ENCODE measurements around the gene YEATS2.

DNA sequence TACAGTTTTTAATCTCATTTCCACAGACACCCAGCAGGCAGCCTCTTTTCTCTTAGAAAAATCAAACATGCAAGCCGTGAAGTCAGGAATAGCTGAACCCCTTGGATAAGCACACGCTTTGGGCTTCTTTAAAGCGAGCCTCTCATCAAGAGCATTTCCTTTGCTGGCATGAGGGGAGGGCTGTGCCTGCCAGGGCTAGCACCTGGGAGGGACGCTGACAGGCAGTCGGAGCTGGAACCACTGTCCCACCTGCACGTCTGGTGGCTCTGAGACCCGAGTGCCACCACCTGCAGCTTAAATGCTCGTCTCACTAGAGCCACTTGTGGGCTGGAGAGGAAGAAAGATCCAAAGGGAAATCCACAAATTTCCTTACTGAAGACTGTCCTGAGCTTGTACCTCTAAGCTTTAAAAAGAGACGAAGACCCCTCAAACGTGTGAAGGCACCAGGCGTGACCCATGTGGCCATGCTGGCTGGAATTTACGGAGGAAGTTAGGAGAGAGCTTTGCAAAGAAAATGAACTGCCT lies 118.4 kb downstream of the YEATS2 start:
- TF ChIP-seq POLR2A (IDR thresholded peaks at IDR 0.05) (no peak), CTCF (IDR thresholded peaks at IDR 0.05) (no peak)

All from breast epithelium (tissue), 3 donors.